GM13976 (cell line): ENCODE results near the gene PCSK2.

Experiments
- DNase-seq: peaks from one replicate; pipeline ENCODE4 v3.0.0; 2012; ENCODE audit warnings: low spot score
- CTCF ChIP-seq: IDR thresholded peaks from 2 replicates; pipeline ENCODE4 v1.5.1; 2012; ENCODE audit warnings: borderline replicate concordance, mild to moderate bottlenecking; ENCODE audit not compliant: insufficient read depth; ENCODE audit errors: extremely low read depth, missing control alignments, control extremely low read depth
- in situ Hi-C: fragments of 300-500 bp; cut with MboI; formaldehyde crosslinking; loops from one replicate; pipeline ENCODE4 v1.12.0; 2022; ENCODE audit warnings: low sequenced_read_pairs, mixed read lengths, inconsistent platforms; ENCODE audit not compliant: unreplicated experiment

PCSK2 gene

GRCh38 chr20:17304774-17305173 lies 77.9 kb downstream of the PCSK2 start:
- TF ChIP-seq CTCF, result no peak
- in situ Hi-C loops, result no loop called here
- no peak for DNase-seq

- in situ Hi-C loops, result no loop called here
- DNase-seq, result no peak
- TF ChIP-seq CTCF, result no peak
Measured at GRCh38 chr20:17306427-17306826, 79.6 kb downstream of the PCSK2 start.

- in situ Hi-C loops, result no loop called here
- no peak for TF ChIP-seq CTCF
- DNase-seq, result no peak
Measured at GRCh38 chr20:17314264-17314663, 87.4 kb downstream of the PCSK2 start.

- no peak for TF ChIP-seq CTCF
- in situ Hi-C loops, result no loop called here
- DNase-seq, result no peak
Measured at GRCh38 chr20:17315407-17316231, 88.8 kb downstream of the PCSK2 start.

GRCh38 chr20:17316316-17317038 lies 89.6 kb downstream of the PCSK2 start:
- in situ Hi-C loops, result no loop called here
- DNase-seq, result no peak
- TF ChIP-seq CTCF, result no peak

- TF ChIP-seq CTCF, result no peak
- in situ Hi-C loops, result no loop called here
- DNase-seq, result no peak
Measured at GRCh38 chr20:17317341-17317740, 90.5 kb downstream of the PCSK2 start.

- no peak for TF ChIP-seq CTCF
- DNase-seq, result no peak
- in situ Hi-C loops, result no loop called here
Measured at GRCh38 chr20:17320456-17320855, 93.6 kb downstream of the PCSK2 start.
